Left hindlimb (tissue), 1 donor: Measurements from ENCODE around the gene ZDHHC1.

ENCODE experiments used
- DNase-seq: peaks from one replicate; pipeline ENCODE4 v3.0.0-alpha.2; 2018

ZDHHC1 gene

DNA sequence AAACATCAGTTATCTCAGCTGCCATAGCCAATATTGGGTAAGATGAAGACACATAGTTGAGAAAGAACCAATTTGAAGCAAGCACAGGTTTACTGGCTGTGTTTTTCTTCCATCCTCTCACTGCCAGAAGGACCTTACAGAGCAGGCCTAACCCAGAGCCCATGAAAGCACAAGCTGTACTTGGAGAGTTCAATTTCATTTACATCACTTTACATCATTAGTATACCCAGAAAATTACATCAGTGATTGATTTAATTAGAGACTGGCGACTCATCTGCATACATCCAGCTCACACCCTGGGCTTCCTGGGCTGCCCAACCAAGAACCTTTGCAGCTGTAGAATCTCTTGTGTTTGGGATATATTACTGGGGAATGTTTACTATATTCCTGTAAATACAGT is 66.0 kb downstream of the ZDHHC1 start:
- DNase-seq: no peak

DNA sequence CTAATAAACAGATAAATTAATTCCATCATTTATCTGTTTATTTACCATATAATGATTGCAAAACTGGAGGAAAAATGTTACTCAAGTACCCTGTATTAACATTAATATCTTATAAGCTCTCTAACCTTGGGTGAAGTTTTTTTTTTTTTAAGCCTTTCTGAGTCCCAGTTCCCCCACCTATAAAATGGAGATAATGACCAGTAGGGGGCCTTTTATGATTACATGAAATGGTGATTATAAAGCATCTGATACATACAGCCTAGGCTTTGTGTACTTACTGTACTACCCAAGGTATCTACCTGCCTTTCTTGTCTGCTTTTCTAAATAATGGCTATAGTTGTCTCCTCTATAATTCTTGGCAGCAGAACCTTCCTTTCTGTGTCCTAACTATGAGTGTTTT is 67.1 kb downstream of the ZDHHC1 start:
- no peak for DNase-seq

DNA sequence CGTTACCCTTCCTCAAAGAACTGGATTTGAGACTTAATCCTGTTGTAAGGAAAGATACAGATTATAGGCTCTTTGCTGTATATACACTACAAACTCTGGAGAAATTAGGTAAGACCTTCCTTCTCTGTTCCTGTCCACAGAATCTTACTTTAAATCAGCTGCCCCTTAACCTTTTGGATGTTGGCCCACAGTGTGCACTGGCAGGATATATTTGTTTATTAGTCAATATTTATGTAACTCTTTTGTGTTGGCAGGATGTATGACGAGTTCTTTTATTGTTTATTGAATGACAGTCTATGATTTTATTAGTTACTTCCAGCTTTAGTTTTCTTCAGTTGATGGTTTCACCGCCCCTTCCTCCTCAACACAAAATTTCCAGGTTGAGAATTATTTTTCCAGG is 69.9 kb downstream of the ZDHHC1 start:
- no peak for DNase-seq

DNA sequence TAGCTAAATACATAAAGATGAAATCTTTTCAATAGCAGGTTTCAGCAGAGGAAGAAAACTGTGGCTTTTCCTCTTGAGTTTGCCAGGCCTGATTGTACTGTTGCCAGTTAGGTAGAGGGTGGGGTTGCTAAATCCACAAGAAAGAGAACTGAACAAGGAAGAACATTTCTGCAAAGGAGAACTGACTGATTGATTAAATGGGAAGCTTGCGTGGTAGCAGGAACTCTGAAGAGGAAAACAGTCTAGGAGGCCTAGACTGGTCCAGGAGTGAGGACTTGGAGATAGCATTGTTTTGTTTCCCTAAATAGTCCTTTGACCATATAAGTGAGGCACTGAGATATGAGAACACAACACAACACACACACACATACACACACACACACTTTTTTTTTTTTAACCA is 70.9 kb downstream of the ZDHHC1 start:
- DNase-seq: no peak
